ENCODE measurements around the gene DSCAML1.

Gene DSCAML1

DNA sequence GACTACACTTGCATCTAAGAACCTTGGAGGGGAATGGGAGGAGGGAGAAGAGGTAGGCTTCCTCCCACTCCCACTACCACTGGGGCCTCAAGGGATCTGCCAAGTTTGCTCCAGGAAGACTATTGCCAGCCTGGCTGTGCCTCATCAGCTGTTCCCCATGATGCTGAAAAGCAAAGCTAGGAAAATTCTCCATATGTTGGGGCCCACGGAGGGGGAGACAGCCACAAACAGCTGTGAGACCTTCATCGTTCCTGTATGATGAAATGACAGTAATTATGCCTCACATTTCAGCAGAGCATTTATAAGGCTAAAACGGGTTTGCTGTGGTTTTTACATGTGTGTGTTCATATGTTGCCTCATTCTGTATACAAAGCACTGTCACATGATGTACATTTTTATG, 6.7 kb downstream of the DSCAML1 start:
- DNase-seq (ENCODE audit: low read depth), result no peak
- TF ChIP-seq, protein P1, sequence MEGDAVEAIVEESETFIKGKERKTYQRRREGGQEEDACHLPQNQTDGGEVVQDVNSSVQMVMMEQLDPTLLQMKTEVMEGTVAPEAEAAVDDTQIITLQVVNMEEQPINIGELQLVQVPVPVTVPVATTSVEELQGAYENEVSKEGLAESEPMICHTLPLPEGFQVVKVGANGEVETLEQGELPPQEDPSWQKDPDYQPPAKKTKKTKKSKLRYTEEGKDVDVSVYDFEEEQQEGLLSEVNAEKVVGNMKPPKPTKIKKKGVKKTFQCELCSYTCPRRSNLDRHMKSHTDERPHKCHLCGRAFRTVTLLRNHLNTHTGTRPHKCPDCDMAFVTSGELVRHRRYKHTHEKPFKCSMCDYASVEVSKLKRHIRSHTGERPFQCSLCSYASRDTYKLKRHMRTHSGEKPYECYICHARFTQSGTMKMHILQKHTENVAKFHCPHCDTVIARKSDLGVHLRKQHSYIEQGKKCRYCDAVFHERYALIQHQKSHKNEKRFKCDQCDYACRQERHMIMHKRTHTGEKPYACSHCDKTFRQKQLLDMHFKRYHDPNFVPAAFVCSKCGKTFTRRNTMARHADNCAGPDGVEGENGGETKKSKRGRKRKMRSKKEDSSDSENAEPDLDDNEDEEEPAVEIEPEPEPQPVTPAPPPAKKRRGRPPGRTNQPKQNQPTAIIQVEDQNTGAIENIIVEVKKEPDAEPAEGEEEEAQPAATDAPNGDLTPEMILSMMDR (IDR thresholded peaks at IDR 0.05; ENCODE audit: low read length, missing control alignments), result no peak
- H3K4me3 ChIP-seq (replicated peaks; ENCODE audit: low read depth, low read length), result no peak overlapping the region

DNA sequence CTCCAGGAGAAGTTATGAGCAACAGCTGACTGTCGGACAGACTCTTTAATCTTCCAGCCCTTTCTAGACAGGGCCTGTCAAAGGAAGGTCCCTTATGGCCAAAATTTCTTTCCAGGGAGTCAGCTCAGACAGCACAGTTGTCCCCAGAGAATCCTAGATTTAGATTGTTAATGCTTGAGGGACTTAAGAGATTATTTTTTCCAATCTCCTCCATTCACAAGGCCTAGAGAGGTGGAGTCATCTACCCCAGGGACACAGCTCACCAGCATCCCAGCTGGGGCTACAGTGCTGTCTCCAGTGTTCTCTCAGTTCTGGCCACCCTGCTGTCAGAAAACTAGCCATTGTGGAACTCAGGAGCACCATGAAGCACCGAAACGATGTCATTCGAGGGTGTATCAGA, 7.8 kb downstream of the DSCAML1 start:
- no peak for DNase-seq (ENCODE audit: low read depth)
- TF ChIP-seq, protein P1 (IDR thresholded peaks at IDR 0.05; ENCODE audit: low read length, missing control alignments), result no peak
- H3K4me3 ChIP-seq (replicated peaks; ENCODE audit: low read depth, low read length), result no peak overlapping the region

DNA sequence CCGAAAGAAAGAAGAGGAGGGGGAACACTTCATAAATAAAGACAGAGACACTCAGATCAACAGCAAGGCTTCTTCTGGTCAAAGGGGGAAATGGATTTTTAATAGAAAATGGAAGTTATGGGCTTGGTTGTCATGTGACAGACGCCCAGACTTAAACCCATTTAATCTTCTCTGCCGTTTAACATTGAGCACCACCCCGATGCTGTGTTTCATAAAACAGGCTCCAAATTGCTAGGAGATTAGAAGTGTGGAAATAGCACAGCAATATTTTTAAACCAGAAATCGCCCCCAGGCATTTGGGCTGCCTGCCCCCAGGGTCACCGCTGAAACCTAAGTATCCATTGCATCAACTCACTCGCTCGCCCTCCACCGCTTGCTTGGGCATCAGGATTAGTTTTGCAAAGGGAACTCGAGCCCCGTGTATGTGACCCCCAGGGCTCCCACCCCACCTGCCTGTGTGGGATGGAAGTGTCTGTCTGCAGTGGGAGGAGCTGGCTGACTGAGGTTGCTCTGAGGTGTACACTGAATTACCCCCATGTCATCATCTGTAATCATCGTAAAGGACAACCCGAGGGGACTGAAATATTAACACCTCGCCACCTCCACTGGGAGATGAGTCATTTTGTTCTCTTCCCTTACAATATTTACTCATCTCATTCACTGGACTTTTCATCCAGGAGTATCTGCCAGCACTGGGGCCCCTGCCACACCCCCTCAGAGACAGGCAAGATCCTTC, 10.7 kb downstream of the DSCAML1 start:
- TF ChIP-seq, protein P1 (IDR thresholded peaks at IDR 0.05; ENCODE audit: low read length, missing control alignments), result no peak
- no peak overlapping the region for H3K4me3 ChIP-seq (replicated peaks; ENCODE audit: low read depth, low read length)
- DNase-seq (ENCODE audit: low read depth), result no peak

DNA sequence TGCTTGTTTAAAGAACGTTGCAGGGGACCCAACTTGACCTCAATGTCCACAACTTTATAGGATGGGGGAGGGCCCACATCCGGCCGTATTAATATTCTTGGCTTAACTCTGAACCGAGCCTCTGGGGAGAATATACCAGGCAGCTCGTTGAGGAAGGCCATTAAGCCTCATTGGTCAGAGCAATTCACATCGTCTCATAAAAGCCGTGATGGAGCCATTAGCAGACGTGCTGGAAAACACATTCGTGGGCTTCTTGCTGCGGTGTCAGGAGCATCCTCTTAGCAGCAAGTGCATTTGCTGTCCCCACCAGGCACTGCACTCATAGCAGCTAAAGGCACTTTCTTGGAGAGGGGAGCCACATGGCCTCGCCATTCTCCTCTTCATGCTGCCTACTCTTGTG, 14.9 kb downstream of the DSCAML1 start:
- TF ChIP-seq, protein P1 (IDR thresholded peaks at IDR 0.05; ENCODE audit: low read length, missing control alignments), result no peak
- DNase-seq (ENCODE audit: low read depth), result no peak
- H3K4me3 ChIP-seq (replicated peaks; ENCODE audit: low read depth, low read length), result no peak overlapping the region

DNA sequence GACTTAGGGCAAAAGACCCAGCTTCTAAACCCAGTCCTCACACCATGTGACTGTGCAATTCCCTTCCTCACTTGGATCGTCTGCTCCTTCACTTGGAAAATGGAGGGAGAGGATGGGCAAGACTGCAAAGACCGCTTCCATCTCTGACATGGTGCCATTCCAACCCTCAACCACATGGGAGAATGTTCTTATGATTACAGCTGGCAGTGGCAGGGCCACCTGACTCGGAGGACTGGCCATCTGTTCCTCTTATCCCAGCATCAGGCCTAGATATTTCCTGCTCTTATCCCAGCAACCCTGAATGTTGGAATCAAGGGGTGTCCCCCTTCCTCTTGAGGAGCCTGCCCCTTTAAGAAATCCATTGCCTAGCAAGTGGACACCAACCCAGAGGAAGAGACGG, 15.4 kb downstream of the DSCAML1 start:
- H3K4me3 ChIP-seq (replicated peaks; ENCODE audit: low read depth, low read length), result no peak overlapping the region
- TF ChIP-seq, protein P1 (IDR thresholded peaks at IDR 0.05; ENCODE audit: low read length, missing control alignments), result no peak
- DNase-seq (ENCODE audit: low read depth), result no peak

DNA sequence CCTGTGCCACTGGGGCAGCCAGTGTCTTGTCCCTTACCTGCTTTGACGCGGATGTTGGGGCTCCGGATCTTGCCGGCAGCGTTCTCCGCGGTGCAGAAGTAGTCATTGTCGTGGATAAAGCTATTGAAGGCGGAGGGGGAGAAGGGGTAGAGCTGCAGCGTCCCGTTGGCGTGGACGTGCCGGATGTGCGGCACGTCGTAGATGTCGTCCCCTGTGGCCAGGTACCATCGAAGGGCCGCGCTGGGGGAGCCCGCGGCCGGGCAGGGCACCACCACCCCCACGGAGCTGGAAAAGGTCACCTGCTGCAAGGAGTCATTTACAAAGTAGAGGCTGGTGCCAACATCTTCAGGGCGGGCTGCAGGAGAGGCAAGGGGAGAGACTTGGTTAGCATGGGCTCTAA, 16.6 kb downstream of the DSCAML1 start:
- TF ChIP-seq, protein P1 (IDR thresholded peaks at IDR 0.05; ENCODE audit: low read length, missing control alignments), result no peak
- H3K4me3 ChIP-seq (replicated peaks; ENCODE audit: low read depth, low read length), result no peak overlapping the region
- no peak for DNase-seq (ENCODE audit: low read depth)

DNA sequence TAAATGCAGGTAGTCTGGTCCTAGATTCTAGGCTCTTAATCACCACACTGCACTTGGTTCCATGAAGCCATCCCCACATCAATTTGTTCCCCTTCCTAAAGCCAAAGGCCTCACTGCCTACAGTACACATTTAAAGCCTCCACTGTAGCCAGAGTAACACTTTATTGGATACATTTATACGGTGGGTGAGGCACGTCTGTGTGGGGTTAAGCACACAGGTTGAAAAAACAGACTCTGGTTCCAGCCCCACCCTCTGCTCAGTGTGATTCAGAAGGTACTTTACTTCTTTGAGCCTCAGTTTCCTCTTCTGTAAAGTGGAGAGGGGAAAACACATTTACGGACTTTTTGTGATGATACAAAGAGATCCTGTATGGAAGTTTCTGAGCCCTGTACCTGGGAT, 22.5 kb downstream of the DSCAML1 start:
- TF ChIP-seq, protein P1 (IDR thresholded peaks at IDR 0.05; ENCODE audit: low read length, missing control alignments), result no peak
- DNase-seq (ENCODE audit: low read depth), result no peak
- H3K4me3 ChIP-seq (replicated peaks; ENCODE audit: low read depth, low read length), result no peak overlapping the region
